ENCODE results near the gene RETREG3. TPM values are rescaled to one million over a fixed set of nuclear protein-coding genes. Genes with fewer than 3 reads are reported as not detected.

RETREG3 gene
- total and polyA plus RNA-seq, 9 of the 15 experiments (the other 6 are each of a cell fraction or from before 2014, with no cell fraction given), result 4.1 to 39.0 (median 16.9) TPM

DNA sequence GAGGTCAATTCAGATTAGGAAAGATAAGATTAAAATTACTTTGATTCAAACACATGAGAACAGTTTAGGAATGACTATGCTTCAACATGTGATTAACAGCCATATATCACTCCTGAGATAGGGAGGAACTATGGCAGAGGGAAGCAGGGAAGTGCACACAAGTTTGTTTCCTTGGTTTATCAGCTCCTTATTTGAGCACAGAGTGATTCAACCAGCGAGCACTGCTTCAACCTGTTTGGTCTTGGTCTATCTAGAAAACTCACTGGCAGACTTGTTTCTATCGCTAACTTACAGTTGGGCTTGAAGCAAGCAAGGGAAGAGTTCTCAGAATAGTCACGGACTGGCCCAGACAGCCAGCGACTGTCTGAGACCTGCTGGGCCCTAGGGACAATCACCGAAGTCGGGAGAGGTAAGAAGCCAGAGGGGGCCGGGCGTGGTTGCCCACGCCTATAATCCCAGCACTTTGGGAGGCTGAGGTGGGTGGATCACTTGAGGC lies 23.8 kb upstream of the RETREG3 start (continued):
- TF ChIP-seq SMARCA5 (IDR thresholded peaks at IDR 0.05) (no peak), CEBPB (tag; IDR thresholded peaks at IDR 0.05) (no peak), SMAD4 (CRISPR knock-in tag; conservative IDR thresholded peaks at IDR 0.05) (peak; percentile 87), SNIP1 (IDR thresholded peaks at IDR 0.05; ENCODE audit: low read depth) (no peak), SMAD1 (IDR thresholded peaks at IDR 0.05; ENCODE audit: low read depth, low read length, partially characterized antibody) (peak; percentile 29), ZNF561 (CRISPR knock-in tag; conservative IDR thresholded peaks at IDR 0.05) (no peak), ESRRA (IDR thresholded peaks at IDR 0.05; ENCODE audit: borderline replicate concordance, low read depth) (peak; percentile 76), RB1 (IDR thresholded peaks at IDR 0.05; ENCODE audit: low read depth) (no peak), FOXM1 (IDR thresholded peaks at IDR 0.05; ENCODE audit: low read depth) (peak; percentile 57), FOXM1 (CRISPR knock-in tag; IDR thresholded peaks at IDR 0.05; ENCODE audit: low read depth) (no peak), KAT2B (IDR thresholded peaks at IDR 0.05; ENCODE audit: low read depth, low read length) (no peak), ZNF764 (CRISPR knock-in tag; IDR thresholded peaks at IDR 0.05; ENCODE audit: low read depth) (no peak), XRCC5 (IDR thresholded peaks at IDR 0.05; ENCODE audit: low read depth, low read length) (no peak), PML (IDR thresholded peaks at IDR 0.05; ENCODE audit: low read length) (peak; percentile 78), NFYB (IDR thresholded peaks at IDR 0.05; ENCODE audit: extremely low read depth, insufficient read length) (no peak), BMI1 (IDR thresholded peaks at IDR 0.05; ENCODE audit: low read length) (no peak), ZNF785 (CRISPR knock-in tag; IDR thresholded peaks at IDR 0.05) (no peak), ZNF165 (CRISPR knock-in tag; IDR thresholded peaks at IDR 0.05; ENCODE audit: borderline replicate concordance) (no peak)
- TF ChIP-seq, protein P1, sequence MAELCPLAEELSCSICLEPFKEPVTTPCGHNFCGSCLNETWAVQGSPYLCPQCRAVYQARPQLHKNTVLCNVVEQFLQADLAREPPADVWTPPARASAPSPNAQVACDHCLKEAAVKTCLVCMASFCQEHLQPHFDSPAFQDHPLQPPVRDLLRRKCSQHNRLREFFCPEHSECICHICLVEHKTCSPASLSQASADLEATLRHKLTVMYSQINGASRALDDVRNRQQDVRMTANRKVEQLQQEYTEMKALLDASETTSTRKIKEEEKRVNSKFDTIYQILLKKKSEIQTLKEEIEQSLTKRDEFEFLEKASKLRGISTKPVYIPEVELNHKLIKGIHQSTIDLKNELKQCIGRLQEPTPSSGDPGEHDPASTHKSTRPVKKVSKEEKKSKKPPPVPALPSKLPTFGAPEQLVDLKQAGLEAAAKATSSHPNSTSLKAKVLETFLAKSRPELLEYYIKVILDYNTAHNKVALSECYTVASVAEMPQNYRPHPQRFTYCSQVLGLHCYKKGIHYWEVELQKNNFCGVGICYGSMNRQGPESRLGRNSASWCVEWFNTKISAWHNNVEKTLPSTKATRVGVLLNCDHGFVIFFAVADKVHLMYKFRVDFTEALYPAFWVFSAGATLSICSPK (IDR thresholded peaks at IDR 0.05; ENCODE audit: borderline replicate concordance), result no peak
- TF ChIP-seq, protein P2, sequence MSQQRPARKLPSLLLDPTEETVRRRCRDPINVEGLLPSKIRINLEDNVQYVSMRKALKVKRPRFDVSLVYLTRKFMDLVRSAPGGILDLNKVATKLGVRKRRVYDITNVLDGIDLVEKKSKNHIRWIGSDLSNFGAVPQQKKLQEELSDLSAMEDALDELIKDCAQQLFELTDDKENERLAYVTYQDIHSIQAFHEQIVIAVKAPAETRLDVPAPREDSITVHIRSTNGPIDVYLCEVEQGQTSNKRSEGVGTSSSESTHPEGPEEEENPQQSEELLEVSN (IDR thresholded peaks at IDR 0.05; ENCODE audit: borderline replicate concordance in 1 of 2, extremely low read depth in 1 of 2, insufficient read depth in 1 of 2, insufficient read length in 1 of 2, low read depth in 1 of 2, low read length in 1 of 2, poor library complexity in 1 of 2, severe bottlenecking in 1 of 2), result no peak
- TF ChIP-seq, protein P3, sequence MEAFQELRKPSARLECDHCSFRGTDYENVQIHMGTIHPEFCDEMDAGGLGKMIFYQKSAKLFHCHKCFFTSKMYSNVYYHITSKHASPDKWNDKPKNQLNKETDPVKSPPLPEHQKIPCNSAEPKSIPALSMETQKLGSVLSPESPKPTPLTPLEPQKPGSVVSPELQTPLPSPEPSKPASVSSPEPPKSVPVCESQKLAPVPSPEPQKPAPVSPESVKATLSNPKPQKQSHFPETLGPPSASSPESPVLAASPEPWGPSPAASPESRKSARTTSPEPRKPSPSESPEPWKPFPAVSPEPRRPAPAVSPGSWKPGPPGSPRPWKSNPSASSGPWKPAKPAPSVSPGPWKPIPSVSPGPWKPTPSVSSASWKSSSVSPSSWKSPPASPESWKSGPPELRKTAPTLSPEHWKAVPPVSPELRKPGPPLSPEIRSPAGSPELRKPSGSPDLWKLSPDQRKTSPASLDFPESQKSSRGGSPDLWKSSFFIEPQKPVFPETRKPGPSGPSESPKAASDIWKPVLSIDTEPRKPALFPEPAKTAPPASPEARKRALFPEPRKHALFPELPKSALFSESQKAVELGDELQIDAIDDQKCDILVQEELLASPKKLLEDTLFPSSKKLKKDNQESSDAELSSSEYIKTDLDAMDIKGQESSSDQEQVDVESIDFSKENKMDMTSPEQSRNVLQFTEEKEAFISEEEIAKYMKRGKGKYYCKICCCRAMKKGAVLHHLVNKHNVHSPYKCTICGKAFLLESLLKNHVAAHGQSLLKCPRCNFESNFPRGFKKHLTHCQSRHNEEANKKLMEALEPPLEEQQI (IDR thresholded peaks at IDR 0.05), result no peak
- TF ChIP-seq, protein P4, sequence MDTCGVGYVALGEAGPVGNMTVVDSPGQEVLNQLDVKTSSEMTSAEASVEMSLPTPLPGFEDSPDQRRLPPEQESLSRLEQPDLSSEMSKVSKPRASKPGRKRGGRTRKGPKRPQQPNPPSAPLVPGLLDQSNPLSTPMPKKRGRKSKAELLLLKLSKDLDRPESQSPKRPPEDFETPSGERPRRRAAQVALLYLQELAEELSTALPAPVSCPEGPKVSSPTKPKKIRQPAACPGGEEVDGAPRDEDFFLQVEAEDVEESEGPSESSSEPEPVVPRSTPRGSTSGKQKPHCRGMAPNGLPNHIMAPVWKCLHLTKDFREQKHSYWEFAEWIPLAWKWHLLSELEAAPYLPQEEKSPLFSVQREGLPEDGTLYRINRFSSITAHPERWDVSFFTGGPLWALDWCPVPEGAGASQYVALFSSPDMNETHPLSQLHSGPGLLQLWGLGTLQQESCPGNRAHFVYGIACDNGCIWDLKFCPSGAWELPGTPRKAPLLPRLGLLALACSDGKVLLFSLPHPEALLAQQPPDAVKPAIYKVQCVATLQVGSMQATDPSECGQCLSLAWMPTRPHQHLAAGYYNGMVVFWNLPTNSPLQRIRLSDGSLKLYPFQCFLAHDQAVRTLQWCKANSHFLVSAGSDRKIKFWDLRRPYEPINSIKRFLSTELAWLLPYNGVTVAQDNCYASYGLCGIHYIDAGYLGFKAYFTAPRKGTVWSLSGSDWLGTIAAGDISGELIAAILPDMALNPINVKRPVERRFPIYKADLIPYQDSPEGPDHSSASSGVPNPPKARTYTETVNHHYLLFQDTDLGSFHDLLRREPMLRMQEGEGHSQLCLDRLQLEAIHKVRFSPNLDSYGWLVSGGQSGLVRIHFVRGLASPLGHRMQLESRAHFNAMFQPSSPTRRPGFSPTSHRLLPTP (IDR thresholded peaks at IDR 0.05; ENCODE audit: borderline replicate concordance, extremely low read depth, insufficient read length), result no peak
